ENCODE measurements around the gene KCNE4.
A peak's percentile ranks its signal among the peaks of the same experiment; 100 is the strongest.

The KCNE4 gene

GRCh38 chr2:223088866-223089265, 36.9 kb downstream of the KCNE4 start:
- DNase-seq: no peak

- no peak for DNase-seq
Measured at GRCh38 chr2:223090039-223090438, 38.0 kb downstream of the KCNE4 start.

GRCh38 chr2:223090540-223091235, 38.7 kb downstream of the KCNE4 start:
- DNase-seq: peak; percentile 26

- no peak for DNase-seq
Measured at GRCh38 chr2:223092667-223093066, 40.7 kb downstream of the KCNE4 start.

- DNase-seq: no peak
Measured at GRCh38 chr2:223093436-223094241, 41.6 kb downstream of the KCNE4 start.

GRCh38 chr2:223095207-223095606, 43.2 kb downstream of the KCNE4 start:
- no peak for DNase-seq

- DNase-seq: no peak
Measured at GRCh38 chr2:223096235-223096970, 44.4 kb downstream of the KCNE4 start.

- DNase-seq: no peak
Measured at GRCh38 chr2:223097888-223098383, 45.9 kb downstream of the KCNE4 start.

GRCh38 chr2:223099561-223099960, 47.6 kb downstream of the KCNE4 start:
- DNase-seq: no peak

GRCh38 chr2:223100061-223100511, 48.1 kb downstream of the KCNE4 start:
- no peak for DNase-seq

- peak; percentile 74 for DNase-seq
Measured at GRCh38 chr2:223101340-223102039, 49.5 kb downstream of the KCNE4 start.

GRCh38 chr2:223102040-223102400, 50.0 kb downstream of the KCNE4 start:
- DNase-seq: peak; percentile 74

GRCh38 chr2:223102450-223102849, 50.5 kb downstream of the KCNE4 start:
- no peak for DNase-seq

GRCh38 chr2:223104336-223105132, 52.5 kb downstream of the KCNE4 start:
- DNase-seq: no peak

Measured in NCI-H510A treated with DMSO at 0.1 percent for 48 hours (cell line).